HCT116 (cell line): ENCODE data around the gene ABCA8. TPM values are rescaled to one million over a fixed set of nuclear protein-coding genes. Genes with fewer than 3 reads are reported as not detected.

Experiments used
- ATAC-seq: fragments of 200-7000 bp; cut with Tn5 transposase; 2 replicates; pipeline ENCODE4 v1.9.1; 2020; ENCODE audit warnings: mild to moderate bottlenecking, moderate library complexity
- BruUV-seq: library from RNA; stranded (reverse); fragments of 400-500 nt; replicated peaks from 2 replicates; lab custom pipeline; 2021; lab: Mats Ljungman, UMichigan
- CTCF ChIA-PET: fragments of 300-600 bp; sonication (Branson Sonifier 250); formaldehyde crosslinking; loops from one replicate; lab custom pipeline; 2021; ENCODE audit warnings: antibody characterized with exemption; lab: Charles Lee
- POLR2A ChIA-PET: fragments of 300-600, 350-600 bp; sonication (Branson Sonifier 250); formaldehyde crosslinking; loops from one replicate; lab custom pipeline; 2021; ENCODE audit warnings: antibody characterized with exemption; lab: Charles Lee
- RAD21 ChIA-PET, 2 experiments: fragments of 300-600 bp; sonication (Branson Sonifier 250); formaldehyde crosslinking; loops; one replicate each; lab custom pipeline; 2023; ENCODE audit warnings: low total read pairs in 2 of 2; ENCODE audit not compliant: uncharacterized antibody in 2 of 2, unreplicated experiment in 2 of 2, low non-redundant PET in 1 of 2; lab: Charles Lee
- DNase-seq: peaks from one replicate; pipeline ENCODE4 v3.0.0-alpha.2; 2010; ENCODE audit warnings: low read depth, low spot score
- H2AFZ ChIP-seq: fragments of 200-600 bp; shearing (Covaris generic), sonication (generic); 2 replicates; pipeline ENCODE4 v1.6.1; 2017; ENCODE audit warnings: low read depth, mixed run types, mixed read lengths, antibody characterized with exemption, low read length; ENCODE audit not compliant: poor library complexity, severe bottlenecking
- H3K27ac ChIP-seq: 2 replicates; pipeline ENCODE4 v1.5.1; 2012; ENCODE audit warnings: low read depth, low read length
- H3K27me3 ChIP-seq: fragments of 200-600 bp; sonication (generic); 2 replicates; pipeline ENCODE4 v1.6.1; 2016; ENCODE audit warnings: mixed run types, low read length, mixed read lengths; ENCODE audit not compliant: insufficient read depth
- H3K36me3 ChIP-seq, 2 experiments: fragments of 200-500 bp in 1 of 2; fragments of 200-600 bp in 1 of 2; sonication (Bioruptor generic) in 1 of 2; sonication (generic) in 1 of 2; 2 replicates each; pipeline versions ENCODE4 v1.5.1 to v1.6.1; 2014 to 2016; ENCODE audit warnings: low read length in 2 of 2, inconsistent platforms in 1 of 2, mixed read lengths in 1 of 2, mixed run types in 1 of 2; ENCODE audit not compliant: insufficient read depth in 2 of 2, control insufficient read depth in 1 of 2
- H3K4me1 ChIP-seq, 2 experiments: fragments of 200-600 bp in 1 of 2; sonication (generic) in 1 of 2; 2 replicates each; pipeline versions ENCODE4 v1.5.1 to v1.6.1; 2012 to 2017; ENCODE audit warnings: low read length in 2 of 2, inconsistent platforms in 1 of 2, mild to moderate bottlenecking in 1 of 2, mixed read lengths in 1 of 2, mixed run types in 1 of 2, moderate library complexity in 1 of 2; ENCODE audit not compliant: insufficient read depth in 2 of 2, control insufficient read depth in 1 of 2
- H3K4me2 ChIP-seq: fragments of 200-600 bp; sonication (generic); 2 replicates; pipeline ENCODE4 v1.6.1; 2017; ENCODE audit warnings: mixed run types, low read length, mixed read lengths
- H3K4me3 ChIP-seq, 2 experiments: fragments of 200-600 bp in 1 of 2; sonication (generic) in 1 of 2; replicated peaks in 1 of 2; 2 replicates each; pipeline ENCODE4 v1.5.1; 2011 to 2016; ENCODE audit warnings: low read length in 2 of 2, control low read depth in 1 of 2, low read depth in 1 of 2, mild to moderate bottlenecking in 1 of 2, mixed read lengths in 1 of 2, mixed run types in 1 of 2
- H3K79me2 ChIP-seq: fragments of 200-600 bp; sonication (generic); 2 replicates; pipeline ENCODE4 v1.6.1; 2017; ENCODE audit warnings: mild to moderate bottlenecking, mixed run types, low read length, moderate library complexity, mixed read lengths; ENCODE audit not compliant: insufficient read depth
- H3K9ac ChIP-seq: fragments of 200-600 bp; sonication (generic); 2 replicates; pipeline ENCODE4 v1.6.1; 2016; ENCODE audit warnings: low read length, mixed read lengths
- H3K9me2 ChIP-seq: fragments of 200-600 bp; sonication (generic), shearing (Covaris generic); 2 replicates; pipeline ENCODE4 v1.6.1; 2017; ENCODE audit warnings: mixed run types, mild to moderate bottlenecking, moderate library complexity; ENCODE audit not compliant: insufficient read depth
- H3K9me3 ChIP-seq, 2 experiments: fragments of 200-500 bp in 1 of 2; fragments of 200-600 bp in 1 of 2; sonication (Bioruptor generic) in 1 of 2; sonication (generic) in 1 of 2; 2 replicates each; pipeline ENCODE4 v1.6.1; 2014 to 2017; ENCODE audit warnings: low read length in 2 of 2, mixed read lengths in 2 of 2, inconsistent platforms in 1 of 2, low read depth in 1 of 2, mild to moderate bottlenecking in 1 of 2, mixed run types in 1 of 2, moderate library complexity in 1 of 2; ENCODE audit not compliant: control insufficient read depth in 1 of 2, insufficient read depth in 1 of 2
- H4K20me1 ChIP-seq: fragments of 200-600 bp; sonication (generic), shearing (Covaris generic); 2 replicates; pipeline ENCODE4 v1.6.1; 2017; ENCODE audit warnings: mixed run types, mild to moderate bottlenecking, moderate library complexity; ENCODE audit not compliant: insufficient read depth
- ATF3 ChIP-seq: IDR thresholded peaks from 2 replicates; pipeline ENCODE4 v1.6.1; 2012
- CBX3 ChIP-seq: IDR thresholded peaks from 2 replicates; pipeline ENCODE4 v1.6.1; 2012; ENCODE audit warnings: low read depth
- CTCF ChIP-seq, 3 experiments: fragments of 200-600 bp in 1 of 3; sonication (generic) in 1 of 3; IDR thresholded peaks in 2 of 3; conservative IDR thresholded peaks in 1 of 3; 2 replicates each; pipeline ENCODE4 v1.5.1; 2012 to 2017; ENCODE audit warnings: low read depth in 2 of 3, low read length in 2 of 3, antibody characterized with exemption in 1 of 3, borderline replicate concordance in 1 of 3, control low read depth in 1 of 3, mild to moderate bottlenecking in 1 of 3, mixed read lengths in 1 of 3, mixed run types in 1 of 3, moderate library complexity in 1 of 3; ENCODE audit not compliant: insufficient read depth in 1 of 3
- EGR1 ChIP-seq: IDR thresholded peaks from 2 replicates; pipeline ENCODE4 v1.6.1; 2012; ENCODE audit warnings: low read depth
- ELF1 ChIP-seq: IDR thresholded peaks from 2 replicates; pipeline ENCODE4 v1.6.1; 2012; ENCODE audit warnings: low read depth, borderline replicate concordance
- EZH2phosphoT487 ChIP-seq: fragments of 200-600 bp; IDR thresholded peaks from 2 replicates; pipeline ENCODE4 v1.6.1; 2018; ENCODE audit warnings: antibody characterized with exemption, borderline replicate concordance
- FOSL1 ChIP-seq: IDR thresholded peaks from 2 replicates; pipeline ENCODE4 v1.6.1; 2012; ENCODE audit warnings: low read depth
- JUND ChIP-seq: IDR thresholded peaks from 2 replicates; pipeline ENCODE4 v1.6.1; 2012
- POLR2A ChIP-seq: IDR thresholded peaks from 2 replicates; pipeline ENCODE4 v1.7.0; 2011; ENCODE audit warnings: borderline replicate concordance; ENCODE audit not compliant: insufficient read depth, insufficient read length; ENCODE audit errors: extremely low read depth
- POLR2AphosphoS5 ChIP-seq: IDR thresholded peaks from 2 replicates; pipeline ENCODE4 v1.6.1; 2011; ENCODE audit warnings: mild to moderate bottlenecking, low read depth, low read length, moderate library complexity
- RAD21 ChIP-seq: IDR thresholded peaks from 2 replicates; pipeline ENCODE4 v1.6.1; 2012; ENCODE audit warnings: low read depth, mild to moderate bottlenecking
- REST ChIP-seq: IDR thresholded peaks from 2 replicates; pipeline ENCODE4 v1.6.1; 2012; ENCODE audit warnings: low read depth
- SIN3A ChIP-seq: IDR thresholded peaks from 2 replicates; pipeline ENCODE4 v1.6.1; 2012; ENCODE audit warnings: low read depth
- SP1 ChIP-seq: IDR thresholded peaks from 2 replicates; pipeline ENCODE4 v1.6.1; 2012; ENCODE audit warnings: low read depth
- SRF ChIP-seq: IDR thresholded peaks from 2 replicates; pipeline ENCODE4 v1.6.1; 2012; ENCODE audit warnings: low read depth
- TCF7L2 ChIP-seq: IDR thresholded peaks from 2 replicates; pipeline ENCODE4 v1.7.0; 2011; ENCODE audit warnings: borderline replicate concordance, inconsistent platforms; ENCODE audit not compliant: insufficient read depth, insufficient read length; ENCODE audit errors: extremely low read depth
- YY1 ChIP-seq: IDR thresholded peaks from 2 replicates; pipeline ENCODE4 v1.6.1; 2011; ENCODE audit warnings: low read length, low read depth, moderate library complexity, mild to moderate bottlenecking; ENCODE audit not compliant: insufficient replicate concordance; ENCODE audit errors: extremely low read depth
- ZFX ChIP-seq: fragments of 450-650 bp; IDR thresholded peaks from 2 replicates; pipeline ENCODE4 v1.6.1; 2017
- ZNF274 ChIP-seq: fragments of 200-500 bp; sonication (Bioruptor generic); IDR thresholded peaks from 2 replicates; pipeline ENCODE4 v1.6.1; 2014; ENCODE audit warnings: mild to moderate bottlenecking, low read depth, low read length, inconsistent platforms
- intact Hi-C: fragments of 100-400 bp; cut with micrococcal nuclease; formaldehyde crosslinking; loops from 2 replicates; pipeline ENCODE4 v1.10.0; 2022
- total RNA-seq: library from RNA; stranded (reverse); gene quantifications from one replicate; pipeline ENCODE4 v1.2.1, GENCODE V29; 2021; ENCODE audit not compliant: unreplicated experiment

Gene ABCA8
- total RNA-seq, 1 experiment from 2014 or later = 0.44 TPM

- TF ChIP-seq ELF1 (no peak), ZFX (no peak), FOSL1 (no peak), TCF7L2 (no peak), JUND (no peak), YY1 (no peak)
Measured at GRCh38 chr17:68870161-68870826, 84.9 kb downstream of the ABCA8 start (continued).

GRCh38 chr17:68868708-68869107 is 86.5 kb downstream of the ABCA8 start:
- Histone ChIP-seq H3K79me2 (no peaks in the 10 kb centered on the region), H3K9me2 (no peaks in the 10 kb centered on the region), H3K4me2 (no peak overlapping the region), H3K27ac (no peak overlapping the region), H2AFZ (no peak overlapping the region), H3K4me1 (no peaks in the 10 kb centered on the region), H3K9me3 (no peaks in the 10 kb centered on the region), H3K9ac (no peak overlapping the region), H3K36me3 (no peaks in the 10 kb centered on the region), H3K27me3 (no peaks in the 10 kb centered on the region), H3K4me3 (no peak overlapping the region), H4K20me1 (no peaks in the 10 kb centered on the region)
- no TSS peak for BruUV-seq
- no peak for ATAC-seq
- ChIA-PET POLR2A (interaction anchor here (0.9 kb wide), 1 partner anchor 14 kb away, joined by 5 read pairs; no protein-coding TSS in a partner anchor), CTCF (no interaction called here), RAD21 (no interaction called here)
- no peak for DNase-seq
- intact Hi-C loops = no loop called here
- TF ChIP-seq EGR1 (no peak), RAD21 (no peak), SIN3A (no peak), REST (no peak), YY1 (no peak), SP1 (no peak), ELF1 (no peak), SRF (no peak), JUND (no peak), POLR2A (no peak), ZFX (no peak), POLR2AphosphoS5 (no peak), ATF3 (no peak), CBX3 (no peak), EZH2phosphoT487 (no peak), ZNF274 (no peak), CTCF (IDR thresholded peaks at IDR 0.05 in 2 of 3, conservative IDR thresholded peaks at IDR 0.05 in 1 of 3; ENCODE audit: borderline replicate concordance in 1 of 3, insufficient read depth in 1 of 3, low read depth in 2 of 3, low read length in 2 of 3) (no peak)
